GM21786 (cell line): ENCODE data around the gene NUDCD3.
"Not testable (repeated sequence)": the region's sequence is repeated elsewhere in the genome, so short reads cannot be mapped to it uniquely, and the experiment has no call there.

Experiments
- ATAC-seq: cut with Tn5 transposase; IDR thresholded peaks from one replicate; pipeline ENCODE4 v1.9.1; 2021; ENCODE audit not compliant: unreplicated experiment

NUDCD3 gene

DNA sequence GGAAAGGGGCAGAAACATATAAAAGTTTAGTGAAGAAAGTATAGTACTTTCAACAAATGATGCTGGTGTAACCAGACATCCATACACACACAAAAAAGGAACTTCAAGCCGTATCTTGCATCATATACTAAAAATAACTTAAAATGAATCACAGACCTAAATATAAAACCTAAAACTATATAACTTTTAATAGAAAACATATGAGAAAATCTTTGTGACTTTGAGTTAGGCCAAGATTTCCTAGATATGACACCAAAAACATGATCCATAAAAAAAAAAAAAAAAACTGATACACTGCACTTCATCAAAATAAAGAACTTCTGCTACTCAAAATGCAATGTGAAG is 40.9 kb downstream of the NUDCD3 start:
- ATAC-seq, result no peak

DNA sequence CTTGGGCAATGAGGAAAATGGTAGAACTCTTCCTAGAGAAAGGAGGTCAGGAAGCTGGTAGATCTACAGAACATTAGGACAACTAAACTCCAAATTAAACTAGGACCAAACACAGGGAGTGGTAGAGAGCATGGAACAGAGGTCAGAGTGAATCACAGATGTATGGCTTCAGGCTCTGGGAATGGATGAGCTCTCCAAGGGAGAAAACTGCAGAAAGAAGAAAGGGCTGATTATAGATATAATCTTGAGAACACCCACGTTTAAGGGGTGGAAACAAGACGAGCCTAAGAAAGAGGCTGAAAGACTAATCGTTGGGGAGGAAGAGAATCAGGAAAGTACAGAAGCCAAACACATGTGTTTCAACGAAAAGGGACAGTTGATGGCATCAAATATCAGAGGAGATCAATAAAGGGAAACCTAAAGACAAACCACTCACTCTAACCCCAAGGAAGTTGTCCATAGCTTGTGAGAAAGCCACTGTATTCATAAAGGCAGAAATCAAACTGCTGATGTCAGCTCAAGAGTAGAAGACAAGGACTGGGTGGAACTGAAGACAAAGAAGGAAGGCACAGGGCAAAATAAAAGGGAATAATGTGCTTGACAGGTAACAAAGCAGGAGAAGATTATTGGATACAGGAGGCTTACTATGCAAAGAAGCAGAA is 41.4 kb downstream of the NUDCD3 start:
- no peak for ATAC-seq

DNA sequence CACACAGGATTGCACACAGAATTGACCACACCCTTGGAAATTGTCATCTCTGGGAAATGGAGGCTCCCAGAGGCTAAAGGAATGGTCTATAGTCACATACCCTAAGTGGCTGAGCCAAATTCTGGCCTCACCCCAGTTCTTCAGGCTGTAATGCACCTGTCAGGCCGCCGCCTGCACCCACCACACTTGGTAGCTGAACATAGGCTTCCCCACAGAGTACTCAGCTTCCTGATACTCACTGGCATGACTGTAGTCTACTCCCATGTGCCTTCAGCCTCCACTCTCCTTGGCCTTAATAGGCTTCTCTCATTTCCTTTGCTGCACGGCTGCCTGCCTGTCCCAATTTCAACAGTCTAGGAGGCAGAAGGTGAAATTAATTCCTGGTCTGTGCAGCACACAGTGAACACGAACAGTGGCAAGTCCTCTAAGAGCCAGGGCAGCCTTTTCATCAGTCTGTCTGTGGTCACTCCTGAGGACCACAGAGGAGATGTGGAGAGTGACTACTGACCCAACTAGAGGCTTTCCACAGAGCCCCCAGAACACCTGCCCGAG is 42.5 kb downstream of the NUDCD3 start:
- ATAC-seq, result no peak

DNA sequence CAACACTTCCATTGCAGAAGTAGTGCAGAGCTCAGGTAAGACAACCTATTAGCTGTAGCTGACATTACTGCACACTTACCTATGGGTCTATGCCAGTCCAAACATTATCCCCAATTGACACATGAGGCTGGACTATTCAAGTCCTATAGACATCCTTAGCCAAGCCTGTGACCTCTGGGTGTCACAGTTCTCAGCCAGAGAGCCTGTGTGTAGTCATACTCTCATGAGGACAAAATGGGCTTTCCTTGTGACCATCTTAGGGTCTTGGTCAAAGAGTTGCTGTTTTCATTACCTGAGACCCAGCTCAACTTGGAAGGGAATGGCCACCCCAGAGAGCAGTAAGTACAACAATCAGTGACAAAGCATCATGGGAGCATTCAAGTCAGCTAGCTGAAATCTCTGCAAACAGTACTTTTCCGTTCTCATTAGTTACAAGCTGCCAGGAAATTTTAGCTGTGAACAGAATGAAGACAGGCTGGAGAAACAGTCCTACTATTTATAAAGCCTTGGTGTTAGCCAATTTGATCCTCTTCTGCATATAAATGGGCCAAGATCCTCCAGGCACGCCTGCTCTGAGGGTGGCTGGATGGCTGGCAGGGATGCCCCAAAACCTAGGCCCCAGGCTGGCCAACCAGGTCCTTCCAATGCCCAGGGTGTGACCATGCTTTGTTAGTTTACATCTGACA is 44.3 kb downstream of the NUDCD3 start:
- no peak for ATAC-seq

DNA sequence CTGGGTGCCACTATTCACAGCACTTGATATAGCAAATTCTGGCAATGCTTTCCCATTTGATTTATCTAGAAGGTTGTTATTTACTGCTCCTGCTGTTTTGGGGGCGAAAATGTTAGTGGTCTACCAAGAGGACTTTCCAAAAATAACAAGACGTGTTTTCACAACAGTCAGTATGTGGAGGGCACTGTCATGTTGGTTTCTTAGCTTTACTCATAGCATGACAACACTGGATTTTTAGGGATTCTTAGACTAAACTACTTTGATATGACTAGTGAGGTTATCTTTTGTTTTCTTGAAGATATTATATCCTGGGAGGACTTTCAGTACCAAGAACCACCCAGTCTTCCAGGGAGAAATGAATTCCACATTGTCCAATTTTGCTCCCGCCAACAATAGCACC is 49.4 kb downstream of the NUDCD3 start:
- ATAC-seq, result no peak

DNA sequence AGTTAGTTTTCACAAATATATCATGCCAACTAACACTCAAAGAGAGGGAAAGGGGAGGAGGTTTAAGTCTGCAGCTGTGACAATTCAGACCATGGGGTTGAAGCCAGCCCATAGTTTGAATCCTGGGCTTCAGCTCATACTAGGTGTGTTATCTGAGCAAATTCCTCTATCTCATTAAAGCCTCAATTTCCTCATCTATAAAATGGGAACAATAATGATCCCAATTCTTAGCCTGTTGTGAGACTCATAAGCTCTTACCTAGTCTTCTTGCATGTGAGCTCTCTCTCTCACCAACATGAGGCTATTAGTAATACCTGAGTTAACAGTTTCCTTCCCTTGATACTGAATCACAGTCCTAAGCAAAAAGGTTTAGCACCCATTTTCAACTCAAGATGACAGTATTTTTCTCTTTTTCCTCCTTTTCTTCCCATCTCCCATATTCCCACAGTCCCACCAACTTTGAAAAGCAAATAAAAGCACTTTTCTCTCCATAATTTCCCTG is 49.8 kb downstream of the NUDCD3 start:
- no peak for ATAC-seq

DNA sequence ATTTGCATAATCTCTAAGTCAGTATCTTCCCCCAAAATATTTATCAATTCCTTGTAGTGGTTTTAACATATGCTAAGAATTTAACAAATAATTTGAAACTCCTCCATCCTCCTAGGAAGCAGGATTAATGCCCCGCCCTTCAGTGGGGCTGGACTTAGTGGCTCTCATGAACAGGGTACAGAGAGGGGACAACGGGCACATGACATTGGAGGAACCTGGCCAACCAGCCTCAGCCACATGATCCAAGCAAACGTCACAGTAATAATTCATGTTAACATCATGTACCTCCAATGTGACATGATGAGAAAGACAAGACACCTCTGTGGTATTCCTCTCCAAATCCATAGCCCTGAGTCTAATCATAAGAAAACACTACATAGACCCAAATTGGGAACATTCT is 50.5 kb downstream of the NUDCD3 start:
- no peak for ATAC-seq

DNA sequence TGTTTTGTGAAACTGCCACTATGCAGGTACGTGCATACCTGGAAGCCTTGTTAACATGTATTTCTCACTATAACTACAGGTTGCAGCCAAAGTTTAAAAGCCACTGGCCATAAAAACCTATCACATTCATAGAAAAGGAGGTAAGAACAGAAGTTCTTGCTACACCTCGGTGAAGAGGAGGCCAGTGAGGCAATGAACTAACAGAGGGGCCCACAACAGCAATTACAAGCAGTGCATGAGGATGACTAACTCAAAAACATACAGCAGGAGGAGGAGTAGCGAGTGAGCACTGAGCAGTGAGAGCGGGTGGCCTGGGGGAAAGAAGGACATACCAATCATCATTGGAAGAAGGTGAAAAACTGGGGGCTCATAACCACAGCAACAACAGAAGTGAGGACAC is 51.6 kb downstream of the NUDCD3 start:
- ATAC-seq, result no peak

DNA sequence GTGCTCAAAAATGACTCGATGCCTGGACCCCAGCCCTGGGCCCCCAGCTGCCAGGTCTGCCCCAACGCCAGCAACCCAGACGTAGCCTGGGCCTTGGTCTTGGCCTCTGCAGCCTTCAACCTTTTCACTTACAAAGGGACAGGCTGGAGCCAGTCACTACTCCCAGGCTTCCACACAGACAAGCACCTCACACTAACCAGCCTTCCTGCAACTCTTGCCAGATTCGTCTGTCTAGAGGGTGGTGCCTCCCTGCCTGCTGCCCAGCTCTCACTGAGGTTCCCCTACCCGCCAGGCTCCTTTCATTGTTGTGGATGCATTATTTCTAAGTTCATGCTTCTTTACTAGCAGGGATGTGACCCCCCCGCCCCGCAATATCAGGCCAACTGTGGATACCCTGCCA is 56.3 kb downstream of the NUDCD3 start:
- no peak for ATAC-seq

DNA sequence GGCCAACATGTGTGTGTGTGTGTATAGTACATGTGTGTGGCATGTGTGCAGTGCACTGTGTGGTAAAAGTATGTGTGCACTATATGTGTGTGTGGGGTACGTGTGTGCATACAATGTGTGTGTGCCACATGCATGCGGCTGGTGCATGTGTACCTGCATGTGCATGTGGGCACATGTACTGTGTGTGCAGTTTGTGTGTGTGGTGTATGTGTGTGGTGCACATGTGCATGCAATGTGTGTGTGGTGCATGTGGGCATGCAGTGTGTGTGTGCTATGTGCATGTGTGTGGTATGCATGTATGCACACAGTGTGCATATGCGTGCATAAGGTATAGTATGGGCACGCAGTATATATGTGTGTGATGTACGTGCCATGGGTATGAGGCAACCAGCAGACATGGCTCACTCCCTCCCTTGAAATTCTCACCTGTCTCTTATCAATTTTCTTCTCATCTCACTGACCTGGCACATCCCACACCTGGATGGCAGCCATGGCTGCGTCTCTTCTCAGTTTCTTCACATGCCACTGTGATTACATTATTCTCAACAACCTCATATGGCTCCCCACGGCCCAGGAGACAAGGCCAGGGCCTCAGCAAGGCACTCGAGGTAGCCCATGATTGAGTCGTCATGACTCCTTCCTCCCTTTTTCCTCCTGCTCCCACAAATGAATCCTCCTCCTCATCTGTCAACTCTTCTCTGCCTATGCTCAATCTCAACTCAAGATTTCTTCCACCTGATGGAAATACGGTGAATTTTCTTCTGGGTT is 57.0 kb downstream of the NUDCD3 start:
- ATAC-seq, result no peak

DNA sequence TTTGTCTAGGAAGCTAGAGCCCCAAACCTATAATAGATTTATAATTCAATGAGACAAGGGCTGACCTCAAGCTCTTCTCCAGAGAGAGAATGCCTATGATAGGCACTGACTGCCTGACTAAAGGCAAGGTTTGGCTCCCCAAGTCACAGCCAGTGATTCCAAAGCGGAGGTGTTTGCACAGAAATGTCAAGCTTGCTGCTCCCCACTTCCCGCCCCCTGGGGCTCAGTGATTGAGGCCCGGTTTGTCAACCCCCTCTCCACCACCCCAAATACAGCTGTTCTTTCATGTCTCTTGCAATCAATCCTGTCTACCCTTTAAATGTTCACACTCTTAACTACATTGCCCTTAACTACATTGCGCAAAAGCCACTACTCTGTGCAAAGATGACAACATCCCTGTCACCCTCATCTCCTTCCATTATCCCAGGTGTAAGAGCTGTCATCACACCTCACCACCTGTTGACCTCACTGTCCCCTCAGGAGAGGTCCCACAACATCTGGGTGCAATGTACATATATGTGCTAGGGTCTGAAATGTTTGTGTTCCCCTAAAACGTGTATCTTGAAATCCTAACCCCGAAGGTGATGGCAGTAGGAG is 58.0 kb downstream of the NUDCD3 start:
- ATAC-seq, result no peak

DNA sequence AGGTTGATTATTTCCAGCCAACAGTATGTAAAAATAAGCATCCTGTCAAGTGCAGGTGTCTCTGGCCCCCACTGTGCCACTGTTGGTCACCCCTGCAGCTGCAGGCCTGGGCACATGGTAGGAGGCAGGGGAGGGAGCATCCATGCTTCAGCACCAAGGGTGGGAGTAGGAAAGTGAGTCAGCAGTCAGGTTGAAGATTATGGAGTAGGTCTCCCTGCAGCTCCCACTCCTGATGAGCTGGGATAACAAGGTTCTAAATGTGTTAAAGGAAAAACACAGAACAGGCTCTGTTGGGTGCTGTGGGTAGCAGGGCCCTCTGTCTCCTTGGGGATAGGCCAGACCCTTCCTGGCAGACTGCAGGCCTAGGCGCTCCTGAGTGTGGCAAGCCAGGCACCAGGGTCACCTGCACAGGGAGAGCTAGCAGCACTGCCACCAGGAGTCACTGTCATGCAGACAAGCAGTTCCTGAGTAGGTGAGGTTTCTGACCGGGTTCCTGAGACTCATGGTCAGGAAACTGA is 59.3 kb downstream of the NUDCD3 start:
- peak; percentile 79 for ATAC-seq

DNA sequence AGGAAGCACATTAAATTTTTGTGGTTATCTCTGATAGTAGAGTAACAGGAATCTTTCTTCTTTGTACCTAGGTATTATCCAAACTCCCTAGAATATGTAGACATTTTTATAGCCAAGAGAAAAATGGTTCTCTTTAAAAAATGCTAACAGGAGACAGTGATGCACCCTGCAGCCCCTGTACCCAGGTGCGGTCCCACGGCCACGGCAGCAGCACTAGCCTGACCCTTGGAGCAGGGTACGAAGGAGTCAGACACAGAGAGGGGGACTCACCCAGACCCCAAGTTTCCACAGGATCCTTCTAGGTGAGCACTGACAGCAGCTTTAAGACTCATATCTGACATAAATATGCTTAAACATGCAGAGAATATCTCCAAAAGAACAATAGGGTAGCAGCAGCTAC is 60.4 kb downstream of the NUDCD3 start:
- no peak for ATAC-seq

DNA sequence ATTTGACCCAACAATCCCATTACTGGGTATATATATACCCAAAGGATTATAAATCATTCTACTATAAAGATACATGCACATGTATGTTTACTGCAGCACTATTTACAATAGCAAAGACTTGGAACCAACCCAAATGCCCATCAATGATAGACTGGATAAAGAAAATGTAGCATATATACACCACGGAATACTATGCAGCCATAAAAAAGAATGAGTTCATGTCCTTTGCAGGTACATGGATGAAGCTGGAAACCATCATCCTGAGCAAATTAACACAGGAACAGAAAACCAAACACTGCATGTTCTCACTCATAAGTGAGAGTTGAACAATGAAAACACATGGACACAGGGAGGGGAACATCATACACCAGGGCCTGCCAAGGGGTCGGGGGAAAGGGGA is 65.7 kb downstream of the NUDCD3 start:
- ATAC-seq, result not testable (repeated sequence)

DNA sequence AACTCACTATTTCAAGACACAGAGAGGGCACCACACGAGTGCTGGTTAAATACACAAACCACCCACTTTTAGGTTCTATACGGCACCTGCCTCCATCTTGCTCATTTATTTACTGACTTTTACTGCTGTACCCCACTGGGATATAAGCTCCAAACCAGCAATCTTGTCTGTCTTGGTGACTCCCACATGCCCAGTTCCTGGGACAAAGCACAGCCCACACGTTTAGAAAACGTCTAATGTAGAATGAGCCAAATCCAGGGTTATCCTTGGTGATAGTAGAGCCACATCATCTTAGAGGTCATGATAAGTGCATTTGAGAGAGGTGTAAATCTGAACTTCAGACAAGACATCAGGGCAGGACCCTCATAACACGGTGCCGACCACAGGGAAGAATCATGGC is 73.5 kb downstream of the NUDCD3 start:
- no peak for ATAC-seq

DNA sequence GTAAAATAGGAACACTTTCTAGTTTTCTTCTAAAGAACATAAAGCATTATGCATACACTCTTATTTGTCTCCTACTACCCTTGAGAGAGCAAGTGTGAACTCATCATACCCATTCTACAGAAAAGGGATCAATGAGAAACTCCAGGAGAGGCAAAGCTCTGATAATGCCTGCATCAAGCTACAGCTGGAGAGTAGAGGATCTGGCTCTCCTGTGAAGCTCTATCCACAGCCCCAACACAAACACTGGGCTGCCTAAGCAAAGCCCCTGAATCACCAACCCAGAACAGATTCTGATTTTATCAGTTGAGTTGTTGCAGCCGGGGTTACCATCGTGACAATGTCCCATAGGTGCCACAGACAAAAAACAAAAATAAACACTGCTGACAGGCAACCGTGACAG is 74.9 kb downstream of the NUDCD3 start:
- ATAC-seq, result no peak

DNA sequence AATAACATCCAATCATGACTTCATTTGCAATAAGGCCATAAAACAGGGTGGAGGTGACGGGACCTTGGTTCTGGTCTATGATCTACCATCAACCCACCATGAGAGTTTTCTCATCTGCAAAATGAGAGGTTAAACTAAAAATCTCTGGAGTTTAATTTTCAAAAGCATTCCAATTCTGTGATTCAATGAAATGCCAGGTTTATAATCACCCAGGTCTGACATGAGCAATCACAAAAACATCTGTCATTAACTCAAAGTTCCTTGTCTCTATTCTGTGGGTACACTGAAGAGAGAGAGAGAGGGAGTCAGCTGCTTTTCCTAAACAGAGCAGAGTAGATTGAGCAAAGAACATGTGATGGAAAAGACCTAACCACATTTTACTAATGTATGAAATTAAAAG is 75.4 kb downstream of the NUDCD3 start:
- no peak for ATAC-seq

DNA sequence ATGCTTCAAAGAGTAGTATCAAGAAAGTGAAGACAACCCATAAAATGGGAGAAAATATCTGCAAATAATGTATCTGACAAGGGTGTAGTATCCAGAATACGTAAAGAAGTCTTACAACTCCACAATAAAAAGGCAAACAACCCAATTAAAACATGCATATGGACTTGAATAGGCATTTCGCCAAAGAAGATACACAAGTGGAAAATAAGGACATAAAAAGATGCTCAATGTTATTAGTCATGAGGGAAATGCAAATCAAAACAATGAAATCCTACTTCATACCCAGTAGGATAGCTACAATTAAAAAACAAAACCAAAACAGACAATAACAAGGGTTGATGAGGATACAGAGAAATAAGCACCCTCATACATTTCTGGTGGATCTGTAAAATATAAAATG is 79.2 kb downstream of the NUDCD3 start:
- no peak for ATAC-seq

DNA sequence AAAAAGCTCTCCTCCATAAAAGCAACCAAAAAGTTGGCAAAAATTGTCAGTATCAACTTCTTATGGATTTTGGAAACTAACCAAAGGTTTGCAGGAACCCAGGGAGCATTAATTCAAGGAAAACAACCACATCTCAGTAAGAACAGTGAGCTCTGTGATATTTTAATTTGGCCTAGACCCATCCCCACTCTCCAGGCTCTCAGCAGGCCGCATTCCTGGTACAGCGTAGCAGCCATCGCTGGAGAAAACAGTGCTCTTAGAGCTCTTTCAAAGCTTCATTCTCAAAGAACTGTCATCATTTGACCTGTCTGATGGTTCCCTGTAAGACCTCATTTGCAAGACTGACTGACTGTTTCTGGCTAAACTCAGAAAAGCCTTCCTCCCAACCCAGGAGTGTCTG is 81.9 kb downstream of the NUDCD3 start:
- ATAC-seq, result no peak

DNA sequence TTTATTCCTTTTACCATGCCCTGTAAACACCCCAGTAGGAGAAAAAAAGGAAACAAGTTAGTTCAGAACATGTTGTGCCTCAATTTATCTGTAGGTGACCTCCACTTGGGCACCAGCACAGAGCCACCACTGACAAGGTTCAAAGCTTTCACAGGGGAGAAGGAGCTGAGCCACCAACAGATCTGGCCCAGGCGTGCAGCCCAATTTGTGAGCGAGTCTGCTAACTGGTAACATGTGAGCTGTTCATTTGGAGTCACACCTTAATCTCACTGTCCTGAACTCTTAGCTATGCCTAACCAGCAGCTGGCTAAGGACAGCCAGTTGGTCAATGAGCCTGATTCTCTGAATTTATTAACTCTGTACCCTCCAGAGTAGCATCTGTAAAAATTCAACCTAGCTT is 86.7 kb downstream of the NUDCD3 start:
- ATAC-seq, result no peak

DNA sequence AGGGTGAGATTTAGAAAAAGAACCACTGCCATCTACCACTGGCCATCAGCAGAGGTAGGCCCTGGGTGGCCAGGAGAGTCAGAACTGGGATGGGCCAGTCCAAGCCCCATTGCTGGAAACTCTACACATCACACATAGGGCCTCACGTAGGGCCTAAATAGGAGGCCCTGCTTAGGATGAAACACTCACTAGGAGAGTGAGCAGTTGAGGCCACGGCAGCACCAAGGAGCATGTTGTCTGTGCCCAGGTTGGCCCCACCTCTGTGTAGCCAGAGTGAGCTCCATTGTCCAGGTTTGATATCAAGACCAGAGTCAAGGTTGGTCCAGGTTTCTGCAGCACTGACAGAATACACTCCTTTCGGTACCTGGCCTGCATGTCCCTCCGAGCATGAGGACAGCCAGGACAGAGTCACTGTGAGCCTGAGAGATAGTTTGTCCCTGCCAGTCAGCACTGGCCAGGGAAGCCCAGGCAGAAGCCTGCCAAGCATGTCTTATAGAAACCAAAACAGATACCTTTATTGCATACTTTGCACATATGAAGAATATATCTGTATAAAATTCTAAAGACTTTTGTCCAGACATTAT is 87.2 kb downstream of the NUDCD3 start:
- ATAC-seq, result no peak
